GM18873 (cell line): ENCODE measurements around the gene HPCA.

Experiments
- ATAC-seq: cut with Tn5 transposase; IDR thresholded peaks from one replicate; pipeline ENCODE4 v1.9.1; 2021; ENCODE audit warnings: mild to moderate bottlenecking, moderate library complexity, moderate number of reproducible peaks; ENCODE audit not compliant: unreplicated experiment, low FRiP score

The HPCA gene

GRCh38 chr1:32886004-32886827 lies at the start of gene HPCA:
HPCA (plus strand) TSS chr1:32886491; CDS start chr1:32888899, 2,408 bp downstream.
- ATAC-seq = no peak

- no peak for ATAC-seq
Measured at GRCh38 chr1:32848354-32849063, 37.8 kb upstream of the HPCA start.

GRCh38 chr1:32855861-32856617 lies 30.3 kb upstream of the HPCA start:
- no peak for ATAC-seq

- ATAC-seq = no peak
Measured at GRCh38 chr1:32858136-32858535, 28.2 kb upstream of the HPCA start.

- no peak for ATAC-seq
Measured at GRCh38 chr1:32858791-32859190, 27.5 kb upstream of the HPCA start.

- ATAC-seq = no peak
Measured at GRCh38 chr1:32859915-32860314, 26.4 kb upstream of the HPCA start.

GRCh38 chr1:32860566-32860965 lies 25.7 kb upstream of the HPCA start:
- ATAC-seq = no peak

GRCh38 chr1:32861904-32862695 lies 24.2 kb upstream of the HPCA start:
- ATAC-seq = no peak

- no peak for ATAC-seq
Measured at GRCh38 chr1:32863218-32863880, 22.9 kb upstream of the HPCA start.

GRCh38 chr1:32863881-32864245 lies 22.4 kb upstream of the HPCA start:
- no peak for ATAC-seq

GRCh38 chr1:32864375-32865019 lies 21.8 kb upstream of the HPCA start:
- ATAC-seq = no peak

GRCh38 chr1:32865639-32866405 lies 20.5 kb upstream of the HPCA start:
- no peak for ATAC-seq

GRCh38 chr1:32867151-32867550 lies 19.1 kb upstream of the HPCA start:
- ATAC-seq = no peak

- no peak for ATAC-seq
Measured at GRCh38 chr1:32867671-32868070, 18.6 kb upstream of the HPCA start.

GRCh38 chr1:32868085-32868484 lies 18.2 kb upstream of the HPCA start:
- no peak for ATAC-seq

- no peak for ATAC-seq
Measured at GRCh38 chr1:32868806-32869455, 17.4 kb upstream of the HPCA start.

GRCh38 chr1:32869923-32870614 lies 16.2 kb upstream of the HPCA start:
- no peak for ATAC-seq
